Gastroesophageal sphincter (tissue), 4 donors: ENCODE measurements around the gene LRRC8B. TPM values are rescaled to one million over a fixed set of nuclear protein-coding genes. Genes with fewer than 3 reads are reported as not detected.
"Not testable (repeated sequence)": the region's sequence is repeated elsewhere in the genome, so short reads cannot be mapped to it uniquely, and the experiment has no call there.

Source experiments
- ATAC-seq: fragments of 150-250 bp; one replicate; pipeline ENCODE4 v1.9.1; 2016; ENCODE audit warnings: mild to moderate bottlenecking, moderate library complexity
- H3K27ac ChIP-seq, 4 donors: fragments of 200-600 bp; sonication (generic) in 3 of 4; 1 replicate in 3 of 4; 2 replicates in 1 of 4; pipeline ENCODE4 v1.5.1; 2016 to 2019
- H3K27me3 ChIP-seq: fragments of 200-600 bp; sonication (generic); one replicate; pipeline ENCODE4 v1.5.1; 2019
- H3K36me3 ChIP-seq, 2 donors: fragments of 200-600 bp; sonication (generic); one replicate each; pipeline ENCODE4 v1.5.1; 2019; ENCODE audit warnings: control low read depth in 1 of 2
- H3K4me1 ChIP-seq, 3 donors: fragments of 200-600 bp; sonication (generic); 1 replicate in 2 of 3; 2 replicates in 1 of 3; pipeline ENCODE4 v1.5.1; 2016 to 2019; ENCODE audit warnings: control low read depth in 2 of 3
- H3K4me3 ChIP-seq, 2 donors: fragments of 200-600 bp; sonication (generic); one replicate each; pipeline ENCODE4 v1.5.1; 2019; ENCODE audit warnings: mild to moderate bottlenecking in 1 of 2, moderate library complexity in 1 of 2
- H3K9me3 ChIP-seq, 3 donors: fragments of 200-600 bp; sonication (generic); one replicate each; pipeline ENCODE4 v1.5.1; 2017 to 2019; ENCODE audit warnings: control low read depth in 2 of 3
- EP300 ChIP-seq: sonication (generic); formaldehyde crosslinking; IDR thresholded peaks from one replicate; pipeline ENCODE4 v1.6.1; 2017; ENCODE audit warnings: antibody characterized with exemption, mild to moderate bottlenecking
- POLR2A ChIP-seq, 2 donors: fragments of 450-650 bp; IDR thresholded peaks; one replicate each; pipeline ENCODE4 v1.6.1; 2017; ENCODE audit warnings: antibody characterized with exemption in 2 of 2, mild to moderate bottlenecking in 2 of 2, moderate library complexity in 1 of 2
- POLR2AphosphoS5 ChIP-seq: sonication (generic); formaldehyde crosslinking; IDR thresholded peaks from one replicate; pipeline ENCODE4 v1.6.1; 2017; ENCODE audit warnings: antibody characterized with exemption
- WGBS, 2 donors: methylation state at CpG; one replicate each; pipeline ENCODE4 v1.1.5; 2018; ENCODE audit warnings: low coverage in 1 of 2; 5-methylcytosine and 5-hydroxymethylcytosine counted together
- total RNA-seq, 4 donors: library from RNA; depleted of rRNA; stranded (reverse); fragments of >200 nt; gene quantifications; one replicate each; pipeline ENCODE4 v1.1.0, GENCODE V29; 2016
- TF ChIP-seq, protein P1 (sequence below), 4 experiments: fragments of 200-600 bp in 2 of 4; fragments of 450-650 bp in 2 of 4; sonication (generic) in 1 of 4; IDR thresholded peaks; one replicate each; pipeline ENCODE4 v1.5.1; 2017 to 2019; ENCODE audit warnings: antibody characterized with exemption in 4 of 4, mild to moderate bottlenecking in 2 of 4, moderate library complexity in 2 of 4

LRRC8B gene
- total RNA-seq, 4 donors from 2014 or later: 3.5 to 6.9 (median 5.0) TPM

DNA sequence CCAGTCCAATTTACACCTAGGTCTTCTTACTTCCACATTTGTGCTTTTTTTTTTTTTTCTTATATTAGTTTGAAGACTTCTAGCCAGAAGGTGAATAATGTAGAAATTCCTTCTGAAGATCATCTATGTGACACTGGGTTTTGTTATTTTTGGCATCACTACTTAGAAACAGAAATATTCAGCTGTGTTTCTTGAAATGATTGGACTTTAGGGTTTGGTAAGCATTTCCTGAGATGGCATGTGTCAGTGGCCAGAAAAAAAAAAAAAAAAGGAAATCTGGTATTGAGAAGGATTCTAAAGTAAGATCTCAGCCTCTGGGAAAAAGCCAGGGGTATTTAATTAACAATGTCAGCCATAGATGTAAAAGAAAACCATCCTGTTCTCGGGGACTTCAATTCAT lies 64.9 kb downstream of the LRRC8B start:
- TF ChIP-seq, protein P1, sequence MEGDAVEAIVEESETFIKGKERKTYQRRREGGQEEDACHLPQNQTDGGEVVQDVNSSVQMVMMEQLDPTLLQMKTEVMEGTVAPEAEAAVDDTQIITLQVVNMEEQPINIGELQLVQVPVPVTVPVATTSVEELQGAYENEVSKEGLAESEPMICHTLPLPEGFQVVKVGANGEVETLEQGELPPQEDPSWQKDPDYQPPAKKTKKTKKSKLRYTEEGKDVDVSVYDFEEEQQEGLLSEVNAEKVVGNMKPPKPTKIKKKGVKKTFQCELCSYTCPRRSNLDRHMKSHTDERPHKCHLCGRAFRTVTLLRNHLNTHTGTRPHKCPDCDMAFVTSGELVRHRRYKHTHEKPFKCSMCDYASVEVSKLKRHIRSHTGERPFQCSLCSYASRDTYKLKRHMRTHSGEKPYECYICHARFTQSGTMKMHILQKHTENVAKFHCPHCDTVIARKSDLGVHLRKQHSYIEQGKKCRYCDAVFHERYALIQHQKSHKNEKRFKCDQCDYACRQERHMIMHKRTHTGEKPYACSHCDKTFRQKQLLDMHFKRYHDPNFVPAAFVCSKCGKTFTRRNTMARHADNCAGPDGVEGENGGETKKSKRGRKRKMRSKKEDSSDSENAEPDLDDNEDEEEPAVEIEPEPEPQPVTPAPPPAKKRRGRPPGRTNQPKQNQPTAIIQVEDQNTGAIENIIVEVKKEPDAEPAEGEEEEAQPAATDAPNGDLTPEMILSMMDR (IDR thresholded peaks at IDR 0.05): no peak
- TF ChIP-seq POLR2A (IDR thresholded peaks at IDR 0.05) (no peak), EP300 (no peak), POLR2AphosphoS5 (no peak)
- no peaks in the 10 kb centered on the region for H3K27me3 ChIP-seq
- H3K9me3 ChIP-seq: no peaks in the 10 kb centered on the region
- peaks cover 0 to 10% of the 10 kb centered on the region in 2 donors for H3K36me3 ChIP-seq
- peaks cover 0 to 7% (median 0%) of the 10 kb centered on the region in 3 donors for H3K4me1 ChIP-seq
- no peak overlapping the region for H3K27ac ChIP-seq
- no peak overlapping the region for H3K4me3 ChIP-seq
- WGBS, 2 donors: 56 to 58% methylated on average over 1 of the region's 1 CpG
- ATAC-seq: no peak

DNA sequence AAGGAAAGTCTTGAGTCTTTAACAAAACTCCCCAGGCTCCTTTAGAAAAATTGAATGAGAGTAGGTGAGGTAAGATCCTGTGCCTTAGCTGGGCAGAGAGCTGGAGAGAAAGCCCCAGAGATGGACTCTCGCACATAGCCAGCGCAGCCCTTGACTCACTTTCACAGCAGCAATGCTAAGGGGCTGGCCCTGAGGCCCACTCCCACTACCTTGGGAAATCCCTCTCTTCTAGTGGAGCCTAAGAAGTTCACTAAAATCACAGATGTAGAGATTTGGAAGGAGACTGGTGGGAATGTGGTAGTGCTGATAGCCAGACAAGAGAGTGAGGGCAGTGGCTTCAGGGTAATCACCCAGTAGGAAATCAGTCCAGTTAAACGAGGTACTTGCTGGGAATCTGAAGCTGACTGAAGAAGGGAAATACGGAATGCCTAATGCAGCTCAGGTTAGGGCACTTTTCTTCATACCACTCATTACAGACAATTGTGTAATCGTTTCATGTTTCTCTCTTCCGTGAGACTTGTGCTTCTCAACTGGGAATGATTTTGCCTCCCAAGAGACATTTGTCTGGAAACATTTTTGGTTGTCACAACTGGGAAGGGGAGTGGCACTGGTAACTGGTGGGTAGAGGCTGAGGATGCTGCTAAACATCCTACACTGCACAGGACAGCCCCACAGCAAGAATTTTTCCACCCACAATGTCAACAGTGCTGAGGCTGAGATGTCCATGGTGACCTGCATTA lies 65.9 kb downstream of the LRRC8B start:
- Histone ChIP-seq H3K36me3 (peaks cover 0 to 1% of the 10 kb centered on the region in 2 donors), H3K4me3 (no peak overlapping the region), H3K4me1 (peaks cover 0 to 7% (median 0%) of the 10 kb centered on the region in 3 donors), H3K9me3 (no peaks in the 10 kb centered on the region), H3K27me3 (no peaks in the 10 kb centered on the region), H3K27ac (no peak overlapping the region)
- ATAC-seq: no peak
- TF ChIP-seq POLR2AphosphoS5: no peak
- TF ChIP-seq, protein P1 (IDR thresholded peaks at IDR 0.05): no peak
- TF ChIP-seq POLR2A (IDR thresholded peaks at IDR 0.05): no peak
- WGBS, 2 donors: 80 to 90% methylated on average over 4 to 6 of the region's 6 CpGs

DNA sequence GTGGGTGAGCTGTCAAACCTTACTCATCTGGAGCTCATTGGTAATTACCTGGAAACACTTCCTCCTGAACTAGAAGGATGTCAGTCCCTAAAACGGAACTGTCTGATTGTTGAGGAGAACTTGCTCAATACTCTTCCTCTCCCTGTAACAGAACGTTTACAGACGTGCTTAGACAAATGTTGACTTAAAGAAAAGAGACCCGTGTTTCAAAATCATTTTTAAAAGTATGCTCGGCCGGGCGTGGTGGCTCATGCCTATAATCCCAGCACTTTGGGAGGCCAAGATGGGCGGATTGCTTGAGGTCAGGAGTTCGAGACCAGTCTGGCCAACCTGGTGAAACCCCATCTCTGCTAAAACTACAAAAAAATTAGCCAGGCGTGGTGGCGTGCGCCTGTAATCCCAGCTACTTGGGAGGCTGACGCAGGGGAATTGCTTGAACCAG lies 68.3 kb downstream of the LRRC8B start:
- not testable (repeated sequence) for H3K36me3 ChIP-seq, H3K4me3 ChIP-seq, H3K4me1 ChIP-seq, H3K27me3 ChIP-seq, H3K27ac ChIP-seq, H3K9me3 ChIP-seq
- peak; percentile 25 for ATAC-seq
- WGBS, 2 donors: 86 to 95% methylated on average over 6 to 13 of the region's 13 CpGs

DNA sequence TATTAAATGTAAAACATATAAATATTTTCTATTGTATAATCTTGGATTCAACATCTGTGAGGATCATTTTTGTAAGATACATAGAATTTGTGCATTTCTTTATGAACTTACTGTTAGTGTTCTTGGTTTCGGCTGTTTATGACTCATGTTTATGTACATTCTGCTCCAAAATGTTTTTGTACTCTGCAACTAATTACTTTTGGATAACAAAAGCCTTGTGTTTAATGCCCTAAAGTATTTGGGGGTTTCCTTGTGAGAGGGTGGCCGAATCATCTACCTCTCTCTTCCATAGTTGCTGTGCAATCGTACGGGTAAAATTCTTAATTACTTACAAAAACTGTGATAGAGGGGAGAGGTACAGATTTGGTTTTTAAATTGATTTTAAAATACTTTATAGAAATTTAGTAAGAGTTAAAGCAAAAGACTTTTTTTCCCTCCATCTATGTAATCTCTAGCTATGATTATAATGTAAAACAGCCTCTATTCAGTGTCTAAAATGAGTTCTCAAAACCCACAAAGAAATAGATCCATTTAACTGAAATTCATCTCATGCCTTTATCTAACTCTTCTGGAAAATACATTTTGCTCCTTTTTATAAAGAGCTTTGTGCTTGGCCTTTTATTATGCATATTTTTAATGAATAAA lies 69.6 kb downstream of the LRRC8B start:
- WGBS, 2 donors: 79 to 81% methylated on average over 4 of the region's 4 CpGs
- Histone ChIP-seq H3K27me3 (no peaks in the 10 kb centered on the region), H3K27ac (no peak overlapping the region), H3K4me3 (no peak overlapping the region), H3K4me1 (peaks cover 0 to 7% (median 0%) of the 10 kb centered on the region in 3 donors), H3K9me3 (no peaks in the 10 kb centered on the region), H3K36me3 (no peaks in the 10 kb centered on the region)
- TF ChIP-seq, protein P1 (IDR thresholded peaks at IDR 0.05): no peak
- no peak for TF ChIP-seq EP300
- no peak for TF ChIP-seq POLR2AphosphoS5
- TF ChIP-seq POLR2A (IDR thresholded peaks at IDR 0.05): no peak
- ATAC-seq: no peak

DNA sequence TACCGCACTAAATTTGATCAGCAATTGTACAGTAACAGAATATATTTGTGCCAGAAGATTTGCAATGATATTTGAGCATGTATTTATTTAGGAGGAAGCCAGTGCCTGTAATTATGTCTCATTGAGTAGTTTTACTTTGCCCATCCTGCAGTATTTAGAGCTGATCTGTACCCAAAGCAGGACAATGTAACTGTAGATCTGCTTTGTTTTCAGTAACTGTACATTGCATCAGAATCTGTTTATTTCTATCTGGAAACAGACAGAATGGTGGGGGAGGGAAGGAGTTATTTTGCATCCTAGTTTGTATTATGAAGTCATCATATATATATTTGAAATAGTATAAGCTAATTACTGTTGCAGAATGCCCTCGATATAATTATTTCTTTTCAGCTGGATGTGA lies 72.1 kb downstream of the LRRC8B start:
- Histone ChIP-seq H3K36me3 (no peaks in the 10 kb centered on the region), H3K9me3 (no peaks in the 10 kb centered on the region), H3K27ac (no peak overlapping the region), H3K27me3 (no peaks in the 10 kb centered on the region), H3K4me3 (no peak overlapping the region), H3K4me1 (no peaks in the 10 kb centered on the region)
- no peak for TF ChIP-seq EP300
- TF ChIP-seq POLR2AphosphoS5: no peak
- TF ChIP-seq, protein P1 (IDR thresholded peaks at IDR 0.05): no peak
- TF ChIP-seq POLR2A (IDR thresholded peaks at IDR 0.05): no peak
- 91 to 95% methylated on average over 2 of the region's 2 CpGs for WGBS, 2 donors
- ATAC-seq: no peak
